ENCODE measurements around the gene SLC38A7. TPM values are rescaled to one million over a fixed set of nuclear protein-coding genes. Genes with fewer than 3 reads are reported as not detected.

The SLC38A7 gene
- total and polyA plus RNA-seq, 2 experiments from 2014 or later, result 13.9 to 27.8 TPM

DNA sequence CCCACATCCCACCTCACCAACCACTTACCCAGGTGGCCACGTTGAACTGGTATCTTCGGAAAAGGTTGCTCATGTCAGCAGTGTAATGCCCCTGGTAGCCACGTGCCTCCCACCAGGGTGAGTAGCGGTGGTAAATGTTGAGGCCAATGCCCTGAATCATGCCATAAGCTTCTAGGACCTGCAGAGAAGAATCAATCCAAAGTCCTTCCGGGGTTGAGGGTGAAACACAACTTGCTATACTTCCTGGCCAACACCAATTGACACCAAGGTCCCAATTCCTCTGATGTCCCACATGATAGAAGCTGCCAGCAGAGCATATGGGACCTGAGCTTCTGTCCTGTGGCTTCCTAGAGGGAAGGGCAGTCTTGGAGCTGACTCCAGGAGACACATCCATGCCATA, 43.6 kb downstream of the SLC38A7 start (continued):
- TF ChIP-seq, protein P1, sequence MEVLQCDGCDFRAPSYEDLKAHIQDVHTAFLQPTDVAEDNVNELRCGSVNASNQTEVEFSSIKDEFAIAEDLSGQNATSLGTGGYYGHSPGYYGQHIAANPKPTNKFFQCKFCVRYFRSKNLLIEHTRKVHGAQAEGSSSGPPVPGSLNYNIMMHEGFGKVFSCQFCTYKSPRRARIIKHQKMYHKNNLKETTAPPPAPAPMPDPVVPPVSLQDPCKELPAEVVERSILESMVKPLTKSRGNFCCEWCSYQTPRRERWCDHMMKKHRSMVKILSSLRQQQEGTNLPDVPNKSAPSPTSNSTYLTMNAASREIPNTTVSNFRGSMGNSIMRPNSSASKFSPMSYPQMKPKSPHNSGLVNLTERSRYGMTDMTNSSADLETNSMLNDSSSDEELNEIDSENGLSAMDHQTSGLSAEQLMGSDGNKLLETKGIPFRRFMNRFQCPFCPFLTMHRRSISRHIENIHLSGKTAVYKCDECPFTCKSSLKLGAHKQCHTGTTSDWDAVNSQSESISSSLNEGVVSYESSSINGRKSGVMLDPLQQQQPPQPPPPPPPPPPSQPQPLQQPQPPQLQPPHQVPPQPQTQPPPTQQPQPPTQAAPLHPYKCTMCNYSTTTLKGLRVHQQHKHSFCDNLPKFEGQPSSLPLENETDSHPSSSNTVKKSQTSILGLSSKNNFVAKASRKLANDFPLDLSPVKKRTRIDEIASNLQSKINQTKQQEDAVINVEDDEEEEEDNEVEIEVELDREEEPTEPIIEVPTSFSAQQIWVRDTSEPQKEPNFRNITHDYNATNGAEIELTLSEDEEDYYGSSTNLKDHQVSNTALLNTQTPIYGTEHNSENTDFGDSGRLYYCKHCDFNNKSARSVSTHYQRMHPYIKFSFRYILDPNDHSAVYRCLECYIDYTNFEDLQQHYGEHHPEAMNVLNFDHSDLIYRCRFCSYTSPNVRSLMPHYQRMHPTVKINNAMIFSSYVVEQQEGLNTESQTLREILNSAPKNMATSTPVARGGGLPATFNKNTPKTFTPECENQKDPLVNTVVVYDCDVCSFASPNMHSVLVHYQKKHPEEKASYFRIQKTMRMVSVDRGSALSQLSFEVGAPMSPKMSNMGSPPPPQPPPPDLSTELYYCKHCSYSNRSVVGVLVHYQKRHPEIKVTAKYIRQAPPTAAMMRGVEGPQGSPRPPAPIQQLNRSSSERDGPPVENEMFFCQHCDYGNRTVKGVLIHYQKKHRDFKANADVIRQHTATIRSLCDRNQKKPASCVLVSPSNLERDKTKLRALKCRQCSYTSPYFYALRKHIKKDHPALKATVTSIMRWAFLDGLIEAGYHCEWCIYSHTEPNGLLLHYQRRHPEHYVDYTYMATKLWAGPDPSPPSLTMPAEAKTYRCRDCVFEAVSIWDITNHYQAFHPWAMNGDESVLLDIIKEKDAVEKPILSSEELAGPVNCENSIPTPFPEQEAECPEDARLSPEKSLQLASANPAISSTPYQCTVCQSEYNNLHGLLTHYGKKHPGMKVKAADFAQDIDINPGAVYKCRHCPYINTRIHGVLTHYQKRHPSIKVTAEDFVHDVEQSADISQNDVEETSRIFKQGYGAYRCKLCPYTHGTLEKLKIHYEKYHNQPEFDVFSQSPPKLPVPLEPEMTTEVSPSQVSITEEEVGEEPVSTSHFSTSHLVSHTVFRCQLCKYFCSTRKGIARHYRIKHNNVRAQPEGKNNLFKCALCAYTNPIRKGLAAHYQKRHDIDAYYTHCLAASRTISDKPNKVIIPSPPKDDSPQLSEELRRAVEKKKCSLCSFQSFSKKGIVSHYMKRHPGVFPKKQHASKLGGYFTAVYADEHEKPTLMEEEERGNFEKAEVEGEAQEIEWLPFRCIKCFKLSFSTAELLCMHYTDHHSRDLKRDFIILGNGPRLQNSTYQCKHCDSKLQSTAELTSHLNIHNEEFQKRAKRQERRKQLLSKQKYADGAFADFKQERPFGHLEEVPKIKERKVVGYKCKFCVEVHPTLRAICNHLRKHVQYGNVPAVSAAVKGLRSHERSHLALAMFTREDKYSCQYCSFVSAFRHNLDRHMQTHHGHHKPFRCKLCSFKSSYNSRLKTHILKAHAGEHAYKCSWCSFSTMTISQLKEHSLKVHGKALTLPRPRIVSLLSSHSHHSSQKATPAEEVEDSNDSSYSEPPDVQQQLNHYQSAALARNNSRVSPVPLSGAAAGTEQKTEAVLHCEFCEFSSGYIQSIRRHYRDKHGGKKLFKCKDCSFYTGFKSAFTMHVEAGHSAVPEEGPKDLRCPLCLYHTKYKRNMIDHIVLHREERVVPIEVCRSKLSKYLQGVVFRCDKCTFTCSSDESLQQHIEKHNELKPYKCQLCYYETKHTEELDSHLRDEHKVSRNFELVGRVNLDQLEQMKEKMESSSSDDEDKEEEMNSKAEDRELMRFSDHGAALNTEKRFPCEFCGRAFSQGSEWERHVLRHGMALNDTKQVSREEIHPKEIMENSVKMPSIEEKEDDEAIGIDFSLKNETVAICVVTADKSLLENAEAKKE (CRISPR knock-in tag; IDR thresholded peaks at IDR 0.05), result no peak
- TF ChIP-seq STAT1 (IDR thresholded peaks at IDR 0.05; ENCODE audit: unreplicated experiment) (no peak), ZNF114 (CRISPR knock-in tag; IDR thresholded peaks at IDR 0.05) (no peak)

GRCh38 chr16:58639836-58640235, 44.7 kb downstream of the SLC38A7 start:
- Mint-ChIP-seq H3K4me3 (no peak overlapping the region), H3K27me3 (ENCODE audit: insufficient read depth, low read depth, poor library complexity) (peaks cover 8% of the 10 kb centered on the region), H3K27ac (no peak overlapping the region), H3K9me3 (no peaks in the 10 kb centered on the region), H3K36me3 (ENCODE audit: low read depth) (no peaks in the 10 kb centered on the region), H3K4me1 (no peaks in the 10 kb centered on the region)
- DNase-seq (ENCODE audit: low spot score), result no peak
- H3K79me2 ChIP-seq (replicated peaks; ENCODE audit: insufficient read depth), result no peaks in the 10 kb centered on the region
- no peak overlapping the region for H3K27ac ChIP-seq (ENCODE audit: low read depth)
- H3K4me2 ChIP-seq, result no peak overlapping the region
- no peaks in the 10 kb centered on the region for H3K4me1 ChIP-seq (ENCODE audit: insufficient read depth)
- no peaks in the 10 kb centered on the region for H4K20me1 ChIP-seq (replicated peaks; ENCODE audit: insufficient read depth)
- H3K27me3 ChIP-seq (ENCODE audit: insufficient read depth), result no peaks in the 10 kb centered on the region
- no peak overlapping the region for H2AFZ ChIP-seq
- H3K9me2 ChIP-seq (ENCODE audit: insufficient read depth), result no peaks in the 10 kb centered on the region
- H3K36me3 ChIP-seq (ENCODE audit: insufficient read depth), result no peaks in the 10 kb centered on the region
- no peaks in the 10 kb centered on the region for H3F3A ChIP-seq (replicated peaks; ENCODE audit: low read depth)
- ATAC-seq, result no peak
- no peak overlapping the region for H3K4me3 ChIP-seq
- TF ChIP-seq EZH2 (IDR thresholded peaks at IDR 0.05; ENCODE audit: low read depth, unreplicated experiment) (no peak), CREB1 (CRISPR knock-in tag; IDR thresholded peaks at IDR 0.05; ENCODE audit: low read depth) (no peak)

- Mint-ChIP-seq H3K9me3 (no peaks in the 10 kb centered on the region), H3K36me3 (ENCODE audit: low read depth) (no peaks in the 10 kb centered on the region), H3K27me3 (ENCODE audit: insufficient read depth, low read depth, poor library complexity) (peaks cover 5% of the 10 kb centered on the region), H3K4me3 (no peak overlapping the region), H3K4me1 (no peaks in the 10 kb centered on the region), H3K27ac (no peak overlapping the region)
- Histone ChIP-seq H3K27me3 (ENCODE audit: insufficient read depth) (no peaks in the 10 kb centered on the region), H4K20me1 (replicated peaks; ENCODE audit: insufficient read depth) (no peaks in the 10 kb centered on the region), H3K9me2 (ENCODE audit: insufficient read depth) (no peaks in the 10 kb centered on the region), H3F3A (replicated peaks; ENCODE audit: low read depth) (no peaks in the 10 kb centered on the region), H3K4me1 (ENCODE audit: insufficient read depth) (no peaks in the 10 kb centered on the region), H3K4me2 (no peak overlapping the region), H2AFZ (no peak overlapping the region), H3K27ac (ENCODE audit: low read depth) (no peak overlapping the region), H3K4me3 (no peak overlapping the region), H3K79me2 (replicated peaks; ENCODE audit: insufficient read depth) (no peaks in the 10 kb centered on the region), H3K36me3 (ENCODE audit: insufficient read depth) (no peaks in the 10 kb centered on the region)
- DNase-seq (ENCODE audit: low spot score) (no peak), ATAC-seq (no peak)
- TF ChIP-seq, protein P2, sequence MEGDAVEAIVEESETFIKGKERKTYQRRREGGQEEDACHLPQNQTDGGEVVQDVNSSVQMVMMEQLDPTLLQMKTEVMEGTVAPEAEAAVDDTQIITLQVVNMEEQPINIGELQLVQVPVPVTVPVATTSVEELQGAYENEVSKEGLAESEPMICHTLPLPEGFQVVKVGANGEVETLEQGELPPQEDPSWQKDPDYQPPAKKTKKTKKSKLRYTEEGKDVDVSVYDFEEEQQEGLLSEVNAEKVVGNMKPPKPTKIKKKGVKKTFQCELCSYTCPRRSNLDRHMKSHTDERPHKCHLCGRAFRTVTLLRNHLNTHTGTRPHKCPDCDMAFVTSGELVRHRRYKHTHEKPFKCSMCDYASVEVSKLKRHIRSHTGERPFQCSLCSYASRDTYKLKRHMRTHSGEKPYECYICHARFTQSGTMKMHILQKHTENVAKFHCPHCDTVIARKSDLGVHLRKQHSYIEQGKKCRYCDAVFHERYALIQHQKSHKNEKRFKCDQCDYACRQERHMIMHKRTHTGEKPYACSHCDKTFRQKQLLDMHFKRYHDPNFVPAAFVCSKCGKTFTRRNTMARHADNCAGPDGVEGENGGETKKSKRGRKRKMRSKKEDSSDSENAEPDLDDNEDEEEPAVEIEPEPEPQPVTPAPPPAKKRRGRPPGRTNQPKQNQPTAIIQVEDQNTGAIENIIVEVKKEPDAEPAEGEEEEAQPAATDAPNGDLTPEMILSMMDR (conservative IDR thresholded peaks at IDR 0.05; ENCODE audit: low read depth in 2 of 2), result no peak
- no peak for TF ChIP-seq STAT1 (IDR thresholded peaks at IDR 0.05; ENCODE audit: unreplicated experiment)
Observed at GRCh38 chr16:58639230-58639629, 45.3 kb downstream of the SLC38A7 start.
